GM21737 (cell line): ENCODE data around the gene PHACTR2.
"Not testable (repeated sequence)": the region's sequence is repeated elsewhere in the genome, so short reads cannot be mapped to it uniquely, and the experiment has no call there.

Source experiments
- ATAC-seq: cut with Tn5 transposase; IDR thresholded peaks from one replicate; pipeline ENCODE4 v1.9.1; 2021; ENCODE audit warnings: mild to moderate bottlenecking, moderate library complexity; ENCODE audit not compliant: unreplicated experiment

Gene PHACTR2

GRCh38 chr6:143761074-143761473 is 83.3 kb downstream of the PHACTR2 start:
- no peak for ATAC-seq

GRCh38 chr6:143762126-143762525 is 84.4 kb downstream of the PHACTR2 start:
- no peak for ATAC-seq

DNA sequence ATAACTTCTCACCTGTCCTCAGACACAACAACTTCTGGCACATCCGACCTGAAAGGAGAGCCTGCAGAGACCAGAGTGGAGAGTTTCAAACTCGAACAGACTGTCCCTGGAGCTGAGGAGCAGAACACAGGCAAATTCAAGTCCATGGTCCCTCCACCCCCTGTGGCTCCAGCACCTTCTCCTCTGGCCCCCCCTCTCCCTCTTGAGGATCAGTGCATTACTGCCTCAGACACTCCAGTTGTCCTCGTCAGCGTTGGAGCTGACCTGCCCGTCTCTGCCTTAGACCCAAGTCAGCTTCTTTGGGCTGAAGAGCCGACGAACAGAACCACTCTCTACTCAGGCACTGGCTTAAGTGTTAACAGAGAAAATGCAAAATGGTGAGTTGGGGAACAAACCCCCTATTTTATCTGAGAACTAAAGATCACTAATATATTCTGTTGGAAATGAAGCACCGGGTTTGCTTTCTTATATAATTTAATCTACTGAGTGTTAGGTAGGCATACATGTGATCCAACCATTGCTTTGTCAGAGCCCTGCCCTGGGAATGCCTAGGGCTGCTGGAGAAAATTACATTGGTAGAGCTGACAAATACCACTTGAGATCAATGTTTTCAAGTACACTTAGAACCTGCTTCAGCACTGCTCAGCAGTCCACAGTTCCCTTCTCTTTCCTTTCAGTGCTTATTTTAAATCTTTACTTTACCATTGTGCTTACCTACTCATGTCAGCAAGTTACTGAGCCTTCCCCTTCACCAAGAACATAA is 87.8 kb downstream of the PHACTR2 start:
- ATAC-seq: no peak

DNA sequence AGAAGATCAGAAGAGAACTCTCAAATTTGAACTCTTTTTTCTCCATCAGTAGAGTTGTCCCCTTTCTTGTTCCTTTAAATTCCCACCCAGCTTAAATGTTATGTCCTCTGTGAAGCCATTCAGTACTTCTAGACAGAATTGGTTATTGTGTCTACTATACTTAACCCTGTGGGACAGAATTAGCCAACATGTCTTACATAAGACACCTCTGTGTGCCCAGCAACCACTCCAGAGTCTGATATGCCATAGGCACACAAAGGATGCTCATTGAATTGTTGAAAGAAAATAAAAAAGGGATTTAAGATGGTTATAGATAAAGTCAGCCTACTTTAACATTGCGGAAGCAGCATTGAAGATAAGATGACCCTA is 88.4 kb downstream of the PHACTR2 start:
- no peak for ATAC-seq

DNA sequence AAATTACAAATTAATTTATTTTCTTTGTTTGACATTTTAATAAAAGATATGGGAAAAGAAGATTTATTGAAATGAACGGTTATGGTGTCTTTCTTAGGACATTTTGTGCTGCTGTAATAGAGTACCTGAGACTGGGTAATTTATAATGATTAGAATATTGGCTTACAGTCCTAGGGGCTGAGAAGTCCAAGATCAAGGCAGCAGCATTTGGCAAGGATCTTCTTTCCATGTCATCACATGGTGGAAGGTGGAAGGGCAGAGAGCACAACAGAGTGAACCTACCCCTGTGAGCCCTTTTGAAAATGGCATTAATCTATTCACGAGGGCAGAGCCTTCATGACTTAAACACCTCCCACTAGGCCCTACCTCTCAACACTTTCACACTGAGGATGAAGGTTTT is 89.7 kb downstream of the PHACTR2 start:
- ATAC-seq: no peak

DNA sequence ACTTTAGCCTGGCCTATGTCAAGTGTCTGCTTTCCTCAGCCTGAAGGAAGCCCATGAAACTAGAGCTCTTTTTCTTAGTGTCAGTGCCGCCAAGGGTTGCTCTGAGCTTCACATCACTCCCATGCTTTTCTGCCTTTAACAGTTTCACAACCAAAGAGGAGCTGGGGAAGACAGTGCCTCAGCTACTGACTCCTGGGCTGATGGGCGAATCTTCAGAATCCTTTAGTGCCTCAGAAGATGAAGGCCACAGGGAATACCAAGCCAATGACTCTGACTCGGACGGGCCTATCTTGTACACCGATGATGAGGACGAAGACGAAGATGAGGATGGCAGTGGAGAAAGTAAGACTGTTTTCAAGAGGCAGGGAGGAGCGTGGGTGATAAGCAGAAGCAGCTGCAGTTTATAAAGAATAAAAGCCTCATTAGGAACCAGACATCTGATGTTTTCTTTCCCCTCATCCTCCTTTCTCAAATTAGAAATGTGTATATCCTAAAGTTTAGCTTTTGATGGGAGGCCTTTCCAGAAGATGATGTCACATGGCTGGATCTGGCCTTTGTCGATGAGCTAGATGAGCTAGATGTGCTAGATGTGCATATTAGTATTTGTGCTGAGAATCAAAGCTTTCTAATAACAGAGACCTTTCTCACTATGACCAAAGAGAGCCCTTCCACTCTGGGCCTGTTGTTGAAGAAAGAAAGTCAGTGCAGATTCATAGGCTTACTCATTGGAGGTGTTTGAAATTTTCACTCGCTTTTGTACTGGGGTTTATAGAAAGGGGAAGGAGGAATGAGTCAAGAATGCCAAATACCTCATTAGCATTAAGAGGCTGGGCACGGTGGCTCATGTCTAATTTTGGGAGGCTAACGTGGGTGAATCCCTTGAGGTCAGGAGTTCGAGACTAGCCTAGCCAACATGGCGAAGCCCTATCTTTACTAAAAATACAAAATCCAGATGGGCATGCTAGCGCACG is 94.6 kb downstream of the PHACTR2 start:
- ATAC-seq: no peak

GRCh38 chr6:143773506-143774150 is 95.9 kb downstream of the PHACTR2 start:
- ATAC-seq: no peak

DNA sequence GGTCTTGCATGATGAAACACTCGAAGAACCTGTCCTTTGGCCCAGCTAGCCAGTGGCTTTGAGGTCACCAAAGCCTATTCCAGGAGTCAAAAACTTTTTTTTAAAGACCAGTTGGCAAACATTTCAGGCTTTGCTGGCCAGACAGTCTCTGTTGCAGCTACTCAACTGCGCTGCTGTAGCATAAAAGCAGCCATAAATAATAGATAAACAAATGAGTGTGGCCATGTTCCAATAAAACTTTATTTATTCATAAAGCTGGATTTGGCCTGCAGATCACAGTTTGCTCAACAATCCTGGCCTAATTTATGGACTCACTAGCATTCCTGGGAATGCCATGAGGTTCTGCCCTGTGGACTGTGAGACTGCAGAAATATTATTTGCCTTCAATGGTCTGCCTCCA is 96.6 kb downstream of the PHACTR2 start:
- ATAC-seq: no peak

DNA sequence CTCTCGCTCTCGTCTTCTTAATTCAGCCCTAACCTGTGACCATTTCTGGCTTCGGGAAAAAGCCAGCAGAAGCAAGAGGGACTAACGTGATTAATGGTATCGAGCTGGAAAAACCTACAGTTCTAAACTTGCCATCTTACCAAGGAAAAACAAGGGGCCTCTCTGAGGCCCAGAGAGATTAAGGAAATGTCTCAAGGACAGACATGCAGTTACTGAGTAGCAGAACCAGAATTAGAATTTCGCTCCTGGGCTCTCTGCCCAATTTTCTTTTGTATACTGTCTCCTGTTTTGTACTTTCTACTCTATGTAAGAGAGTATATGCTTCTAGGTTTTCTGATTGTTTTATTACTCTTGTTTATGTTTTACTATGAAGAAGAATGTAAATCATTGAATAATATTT is 97.6 kb downstream of the PHACTR2 start:
- ATAC-seq: no peak

- no peak for ATAC-seq
These were observed 101.2 kb downstream of the PHACTR2 start for GRCh38 chr6:143778926-143779325.

GRCh38 chr6:143782481-143782880 is 104.7 kb downstream of the PHACTR2 start:
- ATAC-seq: no peak

GRCh38 chr6:143783077-143783476 is 105.3 kb downstream of the PHACTR2 start:
- no peak for ATAC-seq

DNA sequence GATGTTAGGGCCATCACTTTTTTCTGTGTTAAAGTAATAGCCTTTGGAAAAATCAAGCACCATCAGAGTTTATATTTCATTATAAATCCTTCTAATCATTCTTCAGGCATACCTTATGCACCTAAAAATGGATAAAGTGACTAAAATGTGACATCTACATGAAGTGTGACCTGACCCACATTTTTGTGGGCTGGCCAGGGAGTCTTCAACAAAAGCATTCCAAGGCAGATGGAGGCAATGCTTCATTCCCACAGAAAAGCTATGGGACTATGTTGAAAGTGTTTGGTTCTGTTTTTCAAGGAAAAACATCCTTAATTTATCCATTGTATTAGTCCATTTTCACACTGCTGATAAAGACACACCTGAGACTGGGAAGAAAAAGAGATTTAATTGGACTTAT is 106.6 kb downstream of the PHACTR2 start:
- no peak for ATAC-seq

DNA sequence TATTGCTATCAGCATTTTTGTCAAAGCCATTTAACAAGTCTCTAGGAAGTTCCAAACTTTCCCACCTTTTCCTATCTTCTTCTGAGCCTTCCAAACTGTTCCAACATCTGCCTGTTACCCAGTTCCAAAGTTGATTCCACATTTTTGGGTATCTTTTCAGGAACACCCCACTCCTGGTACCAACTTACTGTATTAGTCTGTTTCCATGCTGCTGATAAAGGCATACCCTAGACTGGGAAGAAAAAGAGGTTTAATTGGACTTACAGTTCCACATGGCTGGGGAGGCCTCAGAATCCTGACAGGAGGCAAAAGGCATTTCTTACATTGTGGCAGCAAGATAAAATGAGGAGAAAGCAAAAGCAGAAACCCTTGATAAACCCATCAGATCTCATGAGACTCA is 108.6 kb downstream of the PHACTR2 start:
- ATAC-seq: not testable (repeated sequence)

DNA sequence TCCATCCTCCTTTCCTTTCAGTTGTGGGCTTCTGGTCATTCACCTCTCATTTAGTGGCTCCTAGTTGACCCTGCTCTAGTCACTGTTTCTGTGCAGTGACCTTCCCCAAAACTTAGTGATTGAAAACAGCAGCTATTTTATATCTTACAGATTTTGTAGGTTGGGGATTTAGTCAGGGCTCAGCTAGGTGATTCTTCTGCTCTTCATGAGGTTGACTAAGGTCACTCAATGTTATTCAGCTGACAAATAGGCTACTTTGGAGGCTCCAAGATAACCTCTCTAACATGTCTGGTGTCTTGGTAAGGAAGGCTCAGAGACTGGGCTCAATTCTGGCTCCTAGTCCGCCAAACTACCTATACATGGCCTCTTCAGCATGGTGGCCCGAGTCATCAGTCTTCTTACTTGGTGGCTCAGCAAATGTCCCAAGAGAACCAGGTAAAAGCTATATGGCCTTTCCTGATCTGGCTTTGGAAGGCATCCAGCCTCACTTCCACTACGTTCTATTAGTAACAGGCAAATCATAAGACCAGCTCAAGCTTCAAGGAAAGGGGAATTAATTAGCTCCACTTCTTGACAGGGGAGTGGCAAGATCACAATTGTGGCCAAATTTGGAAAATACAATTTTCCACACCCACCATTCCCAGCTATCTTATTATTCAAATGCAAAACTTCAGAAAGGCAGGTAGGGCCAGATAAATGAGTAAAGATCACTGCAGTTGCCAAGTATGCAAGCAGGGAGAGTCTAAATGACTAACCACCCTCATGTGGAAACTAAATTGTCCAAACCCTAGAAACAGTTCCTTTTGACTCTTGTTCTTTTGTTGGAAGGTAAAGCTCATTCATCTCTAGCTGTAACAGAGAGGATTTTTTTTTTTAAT is 114.9 kb downstream of the PHACTR2 start:
- no peak for ATAC-seq

- ATAC-seq: no peak
These were observed 115.5 kb downstream of the PHACTR2 start for GRCh38 chr6:143793280-143793619.

DNA sequence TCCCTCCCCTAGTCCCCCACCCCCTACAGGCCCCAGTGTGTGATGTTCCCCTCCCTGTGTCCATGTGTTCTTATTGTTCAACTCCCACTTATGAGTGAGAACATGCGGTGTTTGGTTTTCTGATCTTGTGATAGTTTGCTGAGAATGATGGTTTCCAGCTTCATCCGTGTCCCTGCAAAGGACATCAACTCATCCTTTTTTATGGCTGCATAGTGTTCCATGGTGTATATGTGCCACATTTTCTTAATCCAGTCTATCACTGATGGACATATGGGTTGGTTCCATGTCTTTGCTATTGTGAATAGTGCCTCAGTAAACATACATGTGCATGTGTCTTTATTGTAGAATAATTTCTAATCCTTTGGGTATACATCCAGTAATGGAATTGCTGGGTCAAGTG is 118.8 kb downstream of the PHACTR2 start:
- ATAC-seq: not testable (repeated sequence)

DNA sequence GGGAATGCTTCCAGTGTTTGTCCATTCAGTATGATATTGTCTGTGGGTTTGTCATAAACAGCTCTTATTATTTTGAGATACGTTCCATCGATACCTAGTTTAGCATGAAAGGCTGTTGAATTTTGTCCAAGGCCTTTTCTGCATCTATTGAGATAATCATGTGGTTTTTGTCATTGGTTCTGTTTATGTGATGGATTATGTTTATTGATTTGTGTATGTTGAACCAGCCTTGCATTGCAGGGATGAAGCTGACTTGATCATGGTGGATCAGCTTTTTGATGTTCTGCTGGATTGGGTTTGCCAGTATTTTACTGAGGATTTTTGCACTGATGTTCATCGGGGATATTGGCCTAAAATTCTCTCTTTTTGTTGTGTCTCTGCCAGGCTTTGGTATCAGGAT is 120.7 kb downstream of the PHACTR2 start:
- not testable (repeated sequence) for ATAC-seq

DNA sequence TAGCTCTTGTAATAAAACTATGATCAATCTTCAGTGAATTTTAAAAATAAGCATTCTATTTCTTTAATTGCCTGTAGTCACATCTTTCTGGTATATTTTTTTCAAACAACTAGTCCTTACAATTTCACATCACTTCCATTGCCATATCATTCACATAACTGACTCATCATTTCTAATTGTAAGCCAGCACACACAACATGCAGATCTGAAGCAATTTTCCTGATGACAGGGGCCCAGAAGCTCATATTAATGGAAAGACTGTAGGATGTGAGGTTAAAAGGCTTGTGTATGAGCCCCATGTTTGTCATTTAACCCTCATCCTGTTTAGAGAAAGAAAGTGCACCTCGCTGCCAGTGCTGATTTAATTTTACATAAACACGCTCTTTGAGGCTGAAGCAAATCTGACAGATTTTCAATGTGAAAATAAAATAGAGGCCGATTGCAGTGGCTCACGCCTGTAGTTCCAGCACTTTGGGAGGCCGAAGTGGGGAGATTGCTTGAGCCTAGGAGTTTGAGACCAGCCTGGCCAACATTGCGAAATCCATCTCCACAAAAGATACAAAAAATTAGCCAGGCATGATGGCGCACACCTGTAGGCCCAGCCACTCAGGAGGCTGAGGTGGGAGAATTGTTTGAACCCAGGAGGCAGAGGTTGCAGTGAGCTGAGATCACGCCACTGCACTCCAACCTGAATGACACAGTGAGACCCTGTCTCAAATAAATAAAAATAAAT is 125.2 kb downstream of the PHACTR2 start:
- ATAC-seq: no peak
